ENCODE data around the gene MRPL24. TPM values are rescaled to one million over a fixed set of nuclear protein-coding genes. Genes with fewer than 3 reads are reported as not detected.

Gene MRPL24
- total RNA-seq (2022; extraction: Qiagen RNA extraction; ENCODE audit: low read depth) = 175 to 202 TPM (median 193 TPM) in 5 replicates

DNA sequence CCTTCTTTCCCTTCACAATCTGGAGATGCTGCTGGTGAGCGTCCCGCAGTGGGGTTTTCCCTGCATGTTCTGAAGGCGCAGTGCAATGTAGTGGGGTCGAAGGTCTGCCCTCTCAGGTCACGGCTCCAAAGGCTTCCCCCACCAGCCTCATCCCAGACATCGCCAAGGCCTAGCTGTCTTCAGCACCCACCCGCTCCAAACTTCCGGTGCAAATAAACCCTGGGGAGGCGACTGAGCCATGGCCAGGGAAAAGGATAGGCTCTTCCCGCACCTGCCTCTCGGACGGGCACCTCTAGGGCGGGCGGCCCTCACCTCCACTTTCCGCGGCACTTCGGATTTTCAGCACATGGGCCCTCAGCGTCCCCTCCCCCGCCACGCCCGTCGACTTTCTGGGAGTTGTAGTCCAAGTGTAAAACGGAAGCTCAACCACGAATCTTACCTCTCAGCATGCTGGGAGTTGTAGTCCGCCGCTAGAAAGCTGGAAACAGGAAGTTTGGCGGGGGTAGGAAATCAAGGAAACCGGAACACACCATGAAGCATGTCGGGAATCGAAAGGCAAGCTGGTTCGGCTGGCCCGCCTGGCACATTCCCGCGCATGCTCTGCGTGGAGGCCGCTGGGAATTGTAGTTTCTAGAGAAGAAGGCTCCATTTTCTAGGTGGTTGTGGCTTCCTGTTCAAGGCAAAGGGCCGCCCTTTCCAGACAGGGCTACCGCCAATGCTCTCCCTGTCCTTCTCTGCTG lies at the start of gene MRPL24:
Gene MRPL24 (minus strand): TSS at position 348 of the 740 bp plus-strand sequence. CDS start 2,384 bp downstream, outside the sequence.

DNA sequence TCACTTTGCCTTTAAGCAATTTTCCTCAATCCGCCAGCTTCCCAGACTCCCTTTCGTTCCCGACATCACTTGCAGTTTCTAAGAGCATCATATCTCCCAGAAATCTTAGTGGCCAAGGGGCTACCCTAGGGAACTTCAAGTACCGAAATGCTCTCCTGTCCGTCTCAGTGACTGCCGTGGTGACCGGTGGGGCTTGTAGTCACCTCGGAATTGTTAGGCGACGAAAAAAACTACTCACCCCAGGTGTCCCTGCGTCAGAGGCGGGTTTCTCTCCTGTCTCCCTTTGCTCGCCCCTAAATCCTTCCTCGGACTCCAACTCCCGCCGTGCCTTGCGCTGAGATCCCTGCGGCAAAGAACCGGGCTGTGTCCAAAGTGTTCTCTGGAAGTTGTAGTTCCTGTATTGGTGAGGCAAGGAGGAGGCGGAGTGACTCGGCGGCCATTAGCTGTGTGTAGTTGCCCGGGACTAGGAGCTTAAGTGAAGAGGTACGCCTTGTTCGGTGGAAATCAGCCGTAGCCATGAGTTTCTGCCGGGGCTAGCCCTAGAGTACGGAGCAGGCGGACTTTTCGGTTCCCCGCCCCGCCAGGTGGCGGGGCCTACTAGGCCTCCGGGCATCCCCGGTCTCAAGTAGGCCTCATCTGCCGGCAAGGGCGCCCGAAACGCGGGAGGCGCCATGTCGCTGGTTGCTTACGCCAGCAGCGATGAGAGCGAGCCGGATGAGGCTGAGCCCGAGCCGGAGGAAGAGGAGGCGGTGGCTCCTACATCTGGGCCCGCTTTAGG lies 26.4 kb upstream of the MRPL24 start, which contains the start of gene PRCC:
Gene PRCC (plus strand): TSS at position 435 of the 778 bp plus-strand sequence. CDS start 237 bp downstream, at position 672.

DNA sequence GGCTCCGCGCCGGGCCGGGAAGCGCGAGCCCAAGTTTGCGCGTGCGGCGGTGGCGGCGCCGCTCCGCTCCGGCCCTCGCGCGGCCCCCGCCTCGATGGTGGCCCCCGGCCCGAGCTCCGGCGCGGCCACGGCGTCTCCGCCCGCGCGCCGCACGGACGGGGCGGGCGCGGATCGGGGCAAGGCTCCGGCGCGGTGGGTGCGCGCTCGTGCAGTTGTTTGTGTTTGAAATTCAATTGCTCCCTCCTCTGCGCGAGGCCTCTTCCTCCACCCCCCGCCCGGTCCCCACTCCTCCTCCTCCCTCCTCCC lies 10.5 kb upstream of the MRPL24 start, which contains the start of gene HDGF:
Gene HDGF (minus strand): TSS at position 225 of the 306 bp plus-strand sequence. CDS start 246 bp downstream, outside the sequence.

DNA sequence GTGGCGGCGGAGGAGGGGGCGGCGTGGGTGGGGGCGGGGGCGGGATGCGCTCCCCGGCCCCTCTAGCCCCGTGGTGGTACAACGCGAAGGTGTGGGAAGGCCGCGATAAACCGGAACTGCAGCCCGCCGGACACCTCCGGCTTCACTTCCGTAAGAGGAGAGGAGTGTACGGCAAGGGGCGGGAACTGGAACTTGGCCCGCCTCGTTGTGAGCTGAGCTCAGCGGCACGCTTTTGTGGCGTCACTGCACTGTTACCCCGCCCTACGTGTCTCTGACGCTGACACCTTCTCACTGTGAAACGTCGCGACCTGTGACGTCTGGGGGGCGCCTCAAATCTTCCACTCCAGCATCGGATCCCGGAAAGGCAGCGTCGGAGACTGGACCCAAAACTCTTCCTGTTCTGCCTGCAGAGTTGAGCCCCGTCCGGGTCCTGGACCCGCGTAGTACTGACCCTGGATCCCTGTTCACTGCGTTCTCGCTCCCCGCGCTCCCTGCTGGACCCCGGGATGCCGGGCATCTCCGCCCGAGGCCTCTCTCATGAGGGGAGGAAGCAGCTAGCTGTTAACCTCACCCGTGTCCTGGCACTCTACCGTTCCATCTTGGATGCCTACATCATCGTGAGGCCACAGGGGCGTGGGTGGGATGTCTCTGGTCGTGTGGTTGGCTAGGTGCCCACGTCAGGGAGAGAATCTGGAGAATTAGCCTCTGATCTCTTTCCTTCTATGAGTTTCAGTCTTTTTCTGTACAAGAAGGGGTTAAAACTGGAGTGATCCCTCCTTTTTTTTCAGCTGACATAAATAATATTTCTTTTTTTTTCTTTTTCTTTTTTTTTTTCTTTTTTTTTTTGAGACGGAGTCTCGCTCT lies 12.1 kb downstream of the MRPL24 start, which contains the start of gene ISG20L2:
Gene ISG20L2 (minus strand): TSS at position 168 of the 864 bp plus-strand sequence. CDS start 1,114 bp downstream, outside the sequence.

DNA sequence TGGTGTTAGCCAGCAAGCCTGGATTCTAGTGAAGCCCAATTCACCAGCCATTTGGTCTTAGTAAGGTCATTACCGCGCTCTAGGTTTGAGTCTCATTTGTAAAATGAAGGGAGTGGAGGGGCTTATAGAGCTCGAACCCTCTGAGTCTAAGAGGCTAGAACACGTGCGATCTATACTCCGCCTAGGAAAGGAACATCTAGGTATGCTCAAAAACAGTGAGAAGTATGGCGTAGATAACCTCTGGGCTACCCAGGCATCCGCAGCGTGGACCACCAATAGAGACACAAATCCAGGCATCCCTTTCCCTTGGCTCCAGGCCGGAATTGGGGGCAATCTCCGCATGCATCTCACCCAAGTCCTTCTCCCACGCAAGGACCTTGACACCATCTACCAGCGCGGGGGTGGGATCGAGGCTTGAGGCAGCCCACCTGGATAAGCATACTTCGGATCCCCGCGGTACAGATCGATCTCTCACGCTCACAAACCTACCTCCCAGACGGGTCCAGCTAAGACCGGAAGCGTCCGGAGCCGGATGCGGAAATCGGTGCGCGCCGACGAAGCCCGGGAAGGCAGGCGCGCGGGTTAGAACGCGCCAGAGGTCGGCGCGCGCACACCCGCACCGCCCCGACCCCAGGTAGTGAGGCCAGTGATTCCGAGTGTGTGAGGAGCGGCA lies 12.8 kb downstream of the MRPL24 start, which contains the start of gene METTL25B:
Gene METTL25B (plus strand): TSS at position 544 of the 673 bp plus-strand sequence. CDS start 636 bp downstream, outside the sequence.

DNA sequence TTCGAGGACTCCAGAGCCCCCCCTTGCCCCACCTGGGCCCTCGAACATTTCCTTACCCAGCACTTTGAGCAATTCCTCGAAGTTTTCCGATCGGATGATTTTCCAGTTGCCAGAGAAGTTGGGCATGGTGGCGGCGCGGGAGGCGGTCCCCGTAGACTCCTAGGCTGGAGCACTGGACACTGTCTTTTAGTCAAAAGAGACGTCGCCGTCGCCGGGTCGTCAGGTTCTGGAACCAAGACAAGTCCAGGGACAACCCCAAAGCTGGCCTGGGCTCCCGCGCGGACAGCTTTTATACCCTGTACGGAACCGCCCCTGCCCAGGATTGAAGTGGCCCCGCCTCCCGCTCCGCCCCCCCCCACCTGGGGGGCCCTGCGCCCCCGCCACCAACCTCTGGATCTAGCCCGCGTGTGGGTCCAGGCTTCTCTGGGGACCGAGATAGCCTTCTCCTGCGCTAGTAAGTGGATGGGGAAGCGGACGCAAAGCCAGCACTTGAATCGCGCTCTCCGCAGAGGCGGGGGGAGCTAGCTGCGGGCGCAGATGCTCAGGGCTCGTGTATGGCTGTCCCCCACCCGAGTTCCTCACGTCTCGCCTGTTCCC lies 35.5 kb downstream of the MRPL24 start, which contains the start of gene CRABP2:
Gene CRABP2 (minus strand): TSS at position 263 of the 597 bp plus-strand sequence. CDS start 137 bp downstream, at position 126.

Other genes starting within 250 kb of the MRPL24 start
- 20.2 to 29.8 TPM (median 28.1 TPM) in 5 replicates for gene MEF2D, start 240.3 kb downstream of the MRPL24 start, total RNA-seq (2022; extraction: Qiagen RNA extraction; ENCODE audit: low read depth)
- 12.2 to 18.5 TPM (median 15.3 TPM) in 5 replicates for gene IQGAP3, start 168.5 kb downstream of the MRPL24 start, total RNA-seq (2022; extraction: Qiagen RNA extraction; ENCODE audit: low read depth)
- not detected in 5 replicates for gene TTC24, start 161.4 kb downstream of the MRPL24 start, total RNA-seq (2022; extraction: Qiagen RNA extraction; ENCODE audit: low read depth)
- gene NAXE, start 149.3 kb downstream of the MRPL24 start, total RNA-seq (2022; extraction: Qiagen RNA extraction; ENCODE audit: low read depth) = 147 to 176 TPM (median 165 TPM) in 5 replicates
- gene GPATCH4, start 139.6 kb downstream of the MRPL24 start, total RNA-seq (2022; extraction: Qiagen RNA extraction; ENCODE audit: low read depth) = 64.4 to 88.6 TPM (median 68.1 TPM) in 5 replicates
- gene HAPLN2, start 121.7 kb downstream of the MRPL24 start, total RNA-seq (2022; extraction: Qiagen RNA extraction; ENCODE audit: low read depth) = 0.21 to 0.23 TPM in 2 of 5 replicates, not detected in the others
- 0.16 to 0.21 TPM in 2 of 5 replicates, not detected in the others for gene BCAN, start 99.0 kb downstream of the MRPL24 start, total RNA-seq (2022; extraction: Qiagen RNA extraction; ENCODE audit: low read depth)
- 1.1 to 1.4 TPM (median 1.2 TPM) in 5 replicates for gene NES, start 63.7 kb downstream of the MRPL24 start, total RNA-seq (2022; extraction: Qiagen RNA extraction; ENCODE audit: low read depth)
- 7.8 to 14.9 TPM (median 8.6 TPM) in 5 replicates for gene CRABP2, start 35.5 kb downstream of the MRPL24 start, total RNA-seq (2022; extraction: Qiagen RNA extraction; ENCODE audit: low read depth)
- 22.0 to 25.7 TPM (median 23.5 TPM) in 5 replicates for gene METTL25B, start 12.6 kb downstream of the MRPL24 start, total RNA-seq (2022; extraction: Qiagen RNA extraction; ENCODE audit: low read depth)
- gene ISG20L2, start 12.3 kb downstream of the MRPL24 start, total RNA-seq (2022; extraction: Qiagen RNA extraction; ENCODE audit: low read depth) = 35.0 to 47.3 TPM (median 43.7 TPM) in 5 replicates
- gene HDGF, start 10.6 kb upstream of the MRPL24 start, total RNA-seq (2022; extraction: Qiagen RNA extraction; ENCODE audit: low read depth) = 408 to 438 TPM (median 425 TPM) in 5 replicates
- gene PRCC, start 26.4 kb upstream of the MRPL24 start, total RNA-seq (2022; extraction: Qiagen RNA extraction; ENCODE audit: low read depth) = 66.3 to 83.8 TPM (median 72.0 TPM) in 5 replicates
- gene SH2D2A, start 75.8 kb upstream of the MRPL24 start, total RNA-seq (2022; extraction: Qiagen RNA extraction; ENCODE audit: low read depth) = 2.6 to 3.9 TPM (median 3.2 TPM) in 5 replicates
- gene INSRR, start 118.0 kb upstream of the MRPL24 start, total RNA-seq (2022; extraction: Qiagen RNA extraction; ENCODE audit: low read depth) = not detected in 5 replicates
- gene NTRK1, start 119.8 kb upstream of the MRPL24 start, total RNA-seq (2022; extraction: Qiagen RNA extraction; ENCODE audit: low read depth) = 0.03 to 0.18 TPM (median 0.16 TPM) in 4 of 5 replicates, not detected in the other
- 5.7 to 7.5 TPM (median 6.1 TPM) in 5 replicates for gene PEAR1, start 152.6 kb upstream of the MRPL24 start, total RNA-seq (2022; extraction: Qiagen RNA extraction; ENCODE audit: low read depth)
- gene LRRC71, start 179.5 kb upstream of the MRPL24 start, total RNA-seq (2022; extraction: Qiagen RNA extraction; ENCODE audit: low read depth) = 0.11 to 0.22 TPM (median 0.19 TPM) in 3 of 5 replicates, not detected in the others

All from A549 treated with GW870086 at 1 μM for 4 hours (cell line).